ENCODE measurements around the gene STK11.

DNA sequence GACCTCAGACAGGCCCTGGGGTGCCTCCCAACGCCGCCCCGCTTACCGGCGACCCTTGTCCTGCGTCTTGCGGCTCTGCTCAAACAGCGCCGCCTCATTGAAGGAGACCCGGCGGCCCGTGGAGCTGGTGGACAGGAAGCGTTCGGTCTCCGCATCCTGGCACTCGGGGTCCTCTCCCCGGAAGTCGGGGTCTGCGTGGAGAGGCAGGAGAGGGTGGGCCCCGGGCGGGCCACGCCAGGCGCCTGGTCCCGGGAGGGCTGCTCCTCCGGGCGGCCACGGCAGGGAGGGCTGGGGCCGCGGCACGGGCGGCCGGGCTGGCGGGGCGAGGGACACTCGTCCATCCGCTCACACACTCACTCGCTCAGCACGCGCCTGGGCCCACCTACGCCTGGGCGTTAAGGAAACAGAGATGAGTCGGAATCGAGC lies 29.4 kb downstream of the STK11 start:
- TF ChIP-seq YY1 (IDR thresholded peaks at IDR 0.05; ENCODE audit: low read depth) (no peak), FOXM1 (IDR thresholded peaks at IDR 0.05; ENCODE audit: borderline replicate concordance, low read depth) (no peak), TAF1 (IDR thresholded peaks at IDR 0.05; ENCODE audit: low read depth) (no peak), EGR1 (IDR thresholded peaks at IDR 0.05) (no peak)

All from Ishikawa (cell line).